ENCODE data around the gene PLA2G3.

DNA sequence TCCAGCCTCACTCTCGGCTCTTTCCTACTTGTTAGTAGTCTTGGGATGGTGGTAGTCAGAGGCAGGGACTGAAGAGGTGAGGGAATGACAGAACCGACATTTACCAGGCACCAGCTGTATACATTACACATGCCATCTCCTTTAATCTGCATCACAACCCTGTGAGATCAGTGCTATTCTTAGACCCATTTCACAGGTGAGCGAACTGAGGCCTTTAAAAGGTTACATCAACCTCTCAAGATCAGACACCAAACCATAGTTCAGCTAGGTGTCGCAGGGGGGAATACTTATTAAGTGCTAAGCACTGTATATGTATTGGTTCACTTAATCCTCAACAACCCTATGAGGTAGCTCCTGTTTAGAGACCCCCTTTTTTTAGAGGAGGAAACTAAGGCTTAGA lies 5.6 kb downstream of the PLA2G3 start:
- TF ChIP-seq CTCF (IDR thresholded peaks at IDR 0.05) (no peak), ZFX (IDR thresholded peaks at IDR 0.05; ENCODE audit: borderline replicate concordance) (no peak)

Data from 22Rv1 (cell line).